ENCODE results near the gene MALSU1.

MALSU1 gene

GRCh38 chr7:23298885-23299769 lies at the start of gene MALSU1:
Gene MALSU1 (plus strand): TSS chr7:23299339. CDS start chr7:23299353, 14 bp downstream.
- DNase-seq = peak; percentile 97

- no peak for DNase-seq
These were observed 49.7 kb upstream of the MALSU1 start for GRCh38 chr7:23249486-23249885.

- DNase-seq = no peak
These were observed 45.0 kb upstream of the MALSU1 start for GRCh38 chr7:23254051-23254681.

GRCh38 chr7:23256731-23257130 lies 42.4 kb upstream of the MALSU1 start:
- DNase-seq = no peak

GRCh38 chr7:23260371-23260770 lies 38.8 kb upstream of the MALSU1 start:
- no peak for DNase-seq

GRCh38 chr7:23261843-23262452 lies 37.2 kb upstream of the MALSU1 start:
- peak; percentile 54 for DNase-seq

GRCh38 chr7:23264916-23265458 lies 34.2 kb upstream of the MALSU1 start:
- DNase-seq = no peak

GRCh38 chr7:23266918-23267317 lies 32.2 kb upstream of the MALSU1 start:
- DNase-seq = no peak

GRCh38 chr7:23267357-23267756 lies 31.8 kb upstream of the MALSU1 start:
- no peak for DNase-seq

- DNase-seq = no peak
These were observed 31.0 kb upstream of the MALSU1 start for GRCh38 chr7:23268167-23268566.

GRCh38 chr7:23268746-23269145 lies 30.4 kb upstream of the MALSU1 start:
- no peak for DNase-seq

GRCh38 chr7:23272275-23272674 lies 26.9 kb upstream of the MALSU1 start:
- no peak for DNase-seq

GRCh38 chr7:23273141-23273599 lies 26.0 kb upstream of the MALSU1 start:
- peak; percentile 85 for DNase-seq

GRCh38 chr7:23275912-23276311 lies 23.2 kb upstream of the MALSU1 start:
- no peak for DNase-seq

GRCh38 chr7:23276376-23276775 lies 22.8 kb upstream of the MALSU1 start:
- no peak for DNase-seq

GRCh38 chr7:23276947-23277346 lies 22.2 kb upstream of the MALSU1 start:
- DNase-seq = no peak

GRCh38 chr7:23277359-23277989 lies 21.7 kb upstream of the MALSU1 start:
- peak; percentile 71 for DNase-seq

GRCh38 chr7:23279819-23280525 lies 19.2 kb upstream of the MALSU1 start:
- no peak for DNase-seq

GRCh38 chr7:23283086-23283485 lies 16.1 kb upstream of the MALSU1 start:
- DNase-seq = no peak

- DNase-seq = no peak
These were observed 14.3 kb upstream of the MALSU1 start for GRCh38 chr7:23284871-23285270.

- no peak for DNase-seq
These were observed 13.2 kb upstream of the MALSU1 start for GRCh38 chr7:23285657-23286646.

Measured in CD4-positive, alpha-beta T cell treated with Interleukin-10 for 1 hour (primary cell).